Upper lobe of right lung (tissue), 1 donor: Measurements from ENCODE around the gene RPUSD3. TPM values are rescaled to one million over a fixed set of nuclear protein-coding genes. Genes with fewer than 3 reads are reported as not detected.

ENCODE experiments used
- ATAC-seq: fragments of 200-7000 bp; cut with Tn5 transposase; one replicate; pipeline ENCODE4 v1.9.1; 2020; ENCODE audit warnings: mild to moderate bottlenecking, moderate library complexity
- DNase-seq: peaks from one replicate; pipeline ENCODE4 v3.0.0-alpha.2; 2020
- H3K27ac ChIP-seq: fragments of 200-600 bp; one replicate; pipeline ENCODE4 v1.8.0; 2022
- H3K27me3 ChIP-seq: fragments of 200-600 bp; one replicate; pipeline ENCODE4 v1.8.0; 2022; ENCODE audit warnings: mild to moderate bottlenecking
- H3K36me3 ChIP-seq: fragments of 200-600 bp; one replicate; pipeline ENCODE4 v1.8.0; 2022
- H3K4me1 ChIP-seq: fragments of 200-600 bp; one replicate; pipeline ENCODE4 v1.8.0; 2022
- H3K4me3 ChIP-seq: fragments of 200-600 bp; one replicate; pipeline ENCODE4 v1.8.0; 2022; ENCODE audit warnings: mild to moderate bottlenecking
- H3K9me3 ChIP-seq: fragments of 200-600 bp; one replicate; pipeline ENCODE4 v1.8.0; 2022
- CTCF ChIP-seq: fragments of 200-600 bp; IDR thresholded peaks from one replicate; pipeline ENCODE4 v1.8.0; 2022; ENCODE audit warnings: antibody characterized with exemption
- intact Hi-C: fragments of 100-400 bp; cut with DNase I; formaldehyde crosslinking; loops from one replicate; pipeline ENCODE4 v1.11.0; 2022
- long read RNA-seq: library from polyadenylated mRNA; unstranded; transcript quantifications from one replicate; pipeline ENCODE4 v2.0.0, GENCODE V29; 2021
- total RNA-seq: library from RNA; stranded (reverse); fragmentation: NEBNext Ultra II Directional; extraction: Animal tissue kit (Norgen Biotek cat#: 25700); gene quantifications from one replicate; pipeline ENCODE4 v1.2.1, GENCODE V29; 2021
- donor health status: DM: no; HTN: yes; CAD: no; lungs with severe emphysema.

The RPUSD3 gene, protein sequence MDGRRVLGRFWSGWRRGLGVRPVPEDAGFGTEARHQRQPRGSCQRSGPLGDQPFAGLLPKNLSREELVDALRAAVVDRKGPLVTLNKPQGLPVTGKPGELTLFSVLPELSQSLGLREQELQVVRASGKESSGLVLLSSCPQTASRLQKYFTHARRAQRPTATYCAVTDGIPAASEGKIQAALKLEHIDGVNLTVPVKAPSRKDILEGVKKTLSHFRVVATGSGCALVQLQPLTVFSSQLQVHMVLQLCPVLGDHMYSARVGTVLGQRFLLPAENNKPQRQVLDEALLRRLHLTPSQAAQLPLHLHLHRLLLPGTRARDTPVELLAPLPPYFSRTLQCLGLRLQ
- total RNA-seq: 27.7 TPM
- long read RNA-seq, transcript RPUSD3-216 (4 exons, 2,491 nt): minor isoform, 15 of 76 reads
- long read RNA-seq, transcript RPUSD3-201 (9 exons, 1,225 nt): major isoform, 40 of 76 reads
- long read RNA-seq, partial matches to known transcripts: 1 of 76 reads
- long read RNA-seq, other reads (novel, unspliced or antisense): 14 of 76 reads

- Histone ChIP-seq H3K4me1 (peaks cover 15% of the 10 kb centered on the region), H3K27me3 (no peaks in the 10 kb centered on the region), H3K36me3 (peaks cover 31% of the 10 kb centered on the region), H3K4me3 (peak within 1 kb of the TSS; percentile 93), H3K9me3 (no peaks in the 10 kb centered on the region), H3K27ac (peak within 1 kb of the TSS; percentile 80)
- peak; percentile 99 for ATAC-seq
- intact Hi-C loops: no loop called here
- TF ChIP-seq CTCF: no peak
- peak; percentile 98 for DNase-seq
These were observed at the start of gene RPUSD3 for GRCh38 chr3:9843715-9844438. Gene RPUSD3 (minus strand): TSS chr3:9844008. CDS start chr3:9843990, 18 bp downstream.

GRCh38 chr3:9891072-9891622, 47.3 kb upstream of the RPUSD3 start:
- DNase-seq (no peak), ATAC-seq (no peak)
- Histone ChIP-seq H3K9me3 (no peaks in the 10 kb centered on the region), H3K4me3 (peak overlapping the region; percentile 94), H3K4me1 (peaks cover 4% of the 10 kb centered on the region), H3K36me3 (peaks cover 11% of the 10 kb centered on the region), H3K27me3 (no peaks in the 10 kb centered on the region), H3K27ac (peak overlapping the region; percentile 97)
- TF ChIP-seq CTCF: no peak
- intact Hi-C loops: no loop called here

GRCh38 chr3:9890249-9891071, 46.7 kb upstream of the RPUSD3 start, which contains the start of gene JAGN1:
Gene JAGN1 (plus strand): TSS chr3:9890610. CDS start chr3:9890723, 113 bp downstream.
- peaks cover 4% of the 10 kb centered on the region for H3K4me1 ChIP-seq
- H3K36me3 ChIP-seq: peaks cover 11% of the 10 kb centered on the region
- peak within 1 kb of the TSS; percentile 94 for H3K4me3 ChIP-seq
- intact Hi-C loops: no loop called here
- ATAC-seq (peak; percentile 99), DNase-seq (peak; percentile 95)
- H3K9me3 ChIP-seq: no peaks in the 10 kb centered on the region
- peak within 1 kb of the TSS; percentile 97 for H3K27ac ChIP-seq
- TF ChIP-seq CTCF: peak; percentile 13
- no peaks in the 10 kb centered on the region for H3K27me3 ChIP-seq

GRCh38 chr3:9889405-9889804, 45.6 kb upstream of the RPUSD3 start:
- DNase-seq (no peak), ATAC-seq (no peak)
- Histone ChIP-seq H3K27me3 (no peaks in the 10 kb centered on the region), H3K36me3 (peaks cover 11% of the 10 kb centered on the region), H3K4me3 (no peak overlapping the region), H3K9me3 (no peaks in the 10 kb centered on the region), H3K4me1 (peaks cover 4% of the 10 kb centered on the region), H3K27ac (no peak overlapping the region)
- intact Hi-C loops: no loop called here
- TF ChIP-seq CTCF: no peak

- H3K9me3 ChIP-seq: no peaks in the 10 kb centered on the region
- H3K4me1 ChIP-seq: peaks cover 4% of the 10 kb centered on the region
- no peak for TF ChIP-seq CTCF
- no peak for ATAC-seq
- no peaks in the 10 kb centered on the region for H3K27me3 ChIP-seq
- H3K36me3 ChIP-seq: peaks cover 11% of the 10 kb centered on the region
- no peak for DNase-seq
- no peak overlapping the region for H3K4me3 ChIP-seq
- no peak overlapping the region for H3K27ac ChIP-seq
- intact Hi-C loops: no loop called here
These were observed 44.7 kb upstream of the RPUSD3 start for GRCh38 chr3:9888540-9888939.
